ENCODE measurements around the gene TFDP2. TPM values are rescaled to one million over a fixed set of nuclear protein-coding genes. Genes with fewer than 3 reads are reported as not detected.

Gene TFDP2
- total and polyA plus RNA-seq, 9 of the 15 experiments (the other 6 are each of a cell fraction or from before 2014, with no cell fraction given): 95.6 to 179 (median 126) TPM

- H3K79me2 ChIP-seq (ENCODE audit: control insufficient read depth, insufficient read depth, low read length): no peaks in the 10 kb centered on the region
- no peak overlapping the region for H3K4me3 ChIP-seq
- no peaks in the 10 kb centered on the region for H3K36me3 ChIP-seq (ENCODE audit: control insufficient read depth, insufficient read depth, low read length)
- ChIA-PET CTCF (ENCODE audit: low intra/inter-chr PET ratio) (no interaction called here), POLR2A (interaction anchor here (0.9 to 1.4 kb wide), 3 partner anchors 10 to 28 kb away, joined by 3 to 5 read pairs (median 4); no protein-coding TSS in a partner anchor)
- H3K27me3 ChIP-seq (ENCODE audit: control insufficient read depth in 2 of 2, insufficient read depth in 2 of 2, low read length in 2 of 2): no peaks in the 10 kb centered on the region
- peak; percentile 46 for FAIRE-seq
- H3K4me2 ChIP-seq (ENCODE audit: insufficient read depth, low read length): no peak overlapping the region
- H3K9me3 ChIP-seq (replicated peaks; ENCODE audit: control insufficient read depth, insufficient read depth, low read depth, low read length): no peaks in the 10 kb centered on the region
- H3K9ac ChIP-seq (ENCODE audit: insufficient read depth in 1 of 2, low read depth in 2 of 2, low read length in 2 of 2): no peak overlapping the region
- WGBS (ENCODE audit: insufficient coverage, low coverage, missing lambda C conversion rate): 51% methylated on average over 2 of the region's 2 CpGs
- intact Hi-C loops (cut with micrococcal nuclease) (no loop called here), in situ Hi-C loops (cut with MboI) (no loop called here)
- TF ChIP-seq RBM25 (IDR thresholded peaks at IDR 0.05; ENCODE audit: low read depth, low read length, severe bottlenecking): no peak
- TF ChIP-seq CTCF (IDR thresholded peaks at IDR 0.05 in 2 of 3, conservative IDR thresholded peaks at IDR 0.05 in 1 of 3; ENCODE audit: insufficient read depth in 2 of 3, low read depth in 1 of 3, low read length in 3 of 3): peak; percentile 6 to 26 (median 13); a peak in 1 of 6 replicates
- TF ChIP-seq PKNOX1 (IDR thresholded peaks at IDR 0.05): peak; percentile 83
- 0 out of 2 replicates have a peak, but pooled peaks have one; percentile 49 for TF ChIP-seq ZNF24 (IDR thresholded peaks at IDR 0.05)
- H4K20me1 ChIP-seq (replicated peaks; ENCODE audit: control insufficient read depth, insufficient read depth, low read length): no peaks in the 10 kb centered on the region
- no peak overlapping the region for H3K27ac ChIP-seq (ENCODE audit: extremely low read depth, low read depth, low read length)
- no TSS peak for BruUV-seq (replicated peaks)
- peaks cover 0 to 5% of the 10 kb centered on the region in 2 experiments; a peak in 2 of 5 replicates for H3K4me1 ChIP-seq (replicated peaks in 1 of 2; ENCODE audit: control insufficient read depth in 2 of 2, insufficient read depth in 2 of 2, low read length in 2 of 2)
- peak in 3 of 4 experiments; percentile 20 to 32 (median 32) for DNase-seq (ENCODE audit: extremely low read depth in 1 of 4, low spot score in 3 of 4)
- peak overlapping the region; percentile 20; the same call in 1 of the 2 replicates for H2AFZ ChIP-seq (ENCODE audit: low read depth, low read length)
- ATAC-seq: peak; percentile 84
- H3K9me1 ChIP-seq (ENCODE audit: control insufficient read depth, insufficient read depth, low read length): no peaks in the 10 kb centered on the region
Observed at GRCh38 chr3:142056656-142057330, 92.6 kb downstream of the TFDP2 start.

Data from K562 (cell line).